Chondrocyte (in vitro differentiated cells): ENCODE results near the gene ADCY6. TPM values are rescaled to one million over a fixed set of nuclear protein-coding genes. Genes with fewer than 3 reads are reported as not detected.
A peak's percentile ranks its signal among the peaks of the same experiment; 100 is the strongest.
"Not testable (repeated sequence)": the region's sequence is repeated elsewhere in the genome, so short reads cannot be mapped to it uniquely, and the experiment has no call there.

ENCODE experiments used
- DNase-seq: peaks from one replicate; pipeline ENCODE4 v3.0.0; 2021; ENCODE audit warnings: mixed read lengths, low spot score
- H3K27ac Mint-ChIP-seq: one replicate; pipeline ENCODE4 v1.8.0; 2021; ENCODE audit warnings: mild to moderate bottlenecking, moderate library complexity, mixed read lengths; ENCODE audit not compliant: unreplicated experiment
- H3K27me3 Mint-ChIP-seq: 2 replicates; pipeline ENCODE4 v1.8.0; 2021; ENCODE audit warnings: low read depth, mixed read lengths
- H3K36me3 Mint-ChIP-seq: 2 replicates; pipeline ENCODE4 v1.8.0; 2021; ENCODE audit warnings: low read depth, mixed read lengths
- H3K4me1 Mint-ChIP-seq: 2 replicates; pipeline ENCODE4 v1.8.0; 2021; ENCODE audit warnings: low read depth, mild to moderate bottlenecking, mixed read lengths
- H3K4me3 Mint-ChIP-seq: one replicate; pipeline ENCODE4 v1.8.0; 2021; ENCODE audit warnings: mild to moderate bottlenecking, moderate library complexity, mixed read lengths; ENCODE audit not compliant: unreplicated experiment
- H3K9me3 Mint-ChIP-seq: 2 replicates; pipeline ENCODE4 v1.8.0; 2021; ENCODE audit warnings: low read depth, mixed read lengths
- CTCF ChIP-seq: fragments of 200-600 bp; sonication (generic); IDR thresholded peaks from 2 replicates; pipeline ENCODE4 v1.5.0; 2021; ENCODE audit warnings: antibody characterized with exemption, mild to moderate bottlenecking, moderate library complexity
- total RNA-seq: library from RNA; stranded (reverse); gene quantifications from 3 replicates; pipeline ENCODE4 v1.2.1, GENCODE V29; 2021

The ADCY6 gene
- total RNA-seq, 1 donor from 2014 or later: 54.9 TPM

GRCh38 chr12:48736456-48736855, 52.4 kb downstream of the ADCY6 start:
- Mint-ChIP-seq H3K27me3 (peaks cover 21% of the 10 kb centered on the region), H3K4me3 (no peak overlapping the region), H3K36me3 (no peaks in the 10 kb centered on the region), H3K27ac (no peak overlapping the region), H3K9me3 (no peaks in the 10 kb centered on the region), H3K4me1 (peaks cover 5% of the 10 kb centered on the region)
- TF ChIP-seq CTCF: no peak
- no peak for DNase-seq

GRCh38 chr12:48728807-48729206, 60.1 kb downstream of the ADCY6 start:
- TF ChIP-seq CTCF: no peak
- no peak for DNase-seq
- Mint-ChIP-seq H3K4me1 (peaks cover 5% of the 10 kb centered on the region), H3K27ac (no peak overlapping the region), H3K4me3 (no peak overlapping the region), H3K36me3 (no peaks in the 10 kb centered on the region), H3K27me3 (no peaks in the 10 kb centered on the region), H3K9me3 (no peaks in the 10 kb centered on the region)

- DNase-seq, H3K27ac Mint-ChIP-seq, H3K36me3 Mint-ChIP-seq, H3K9me3 Mint-ChIP-seq, H3K4me3 Mint-ChIP-seq, H3K27me3 Mint-ChIP-seq: not testable (repeated sequence)
- peaks cover 13% of the 10 kb centered on the region for H3K4me1 Mint-ChIP-seq
Observed at GRCh38 chr12:48720737-48721136, 68.2 kb downstream of the ADCY6 start.

GRCh38 chr12:48720171-48720570, 68.7 kb downstream of the ADCY6 start:
- not testable (repeated sequence) for H3K27me3 Mint-ChIP-seq, H3K4me3 Mint-ChIP-seq, H3K36me3 Mint-ChIP-seq, DNase-seq, H3K9me3 Mint-ChIP-seq, H3K27ac Mint-ChIP-seq
- H3K4me1 Mint-ChIP-seq: peaks cover 19% of the 10 kb centered on the region

GRCh38 chr12:48719002-48719401, 69.9 kb downstream of the ADCY6 start:
- H3K4me1 Mint-ChIP-seq: peaks cover 31% of the 10 kb centered on the region
- H3K27me3 Mint-ChIP-seq, H3K27ac Mint-ChIP-seq, H3K9me3 Mint-ChIP-seq, H3K4me3 Mint-ChIP-seq, H3K36me3 Mint-ChIP-seq, DNase-seq: not testable (repeated sequence)

- peak overlapping the region; percentile 97 for H3K27ac Mint-ChIP-seq
- H3K9me3 Mint-ChIP-seq: peaks cover 10% of the 10 kb centered on the region
- H3K4me1 Mint-ChIP-seq: peaks cover 40% of the 10 kb centered on the region
- peaks cover 12% of the 10 kb centered on the region for H3K36me3 Mint-ChIP-seq
- no peak for DNase-seq
- no peak for TF ChIP-seq CTCF
- no peaks in the 10 kb centered on the region for H3K27me3 Mint-ChIP-seq
- peak overlapping the region; percentile 93 for H3K4me3 Mint-ChIP-seq
Observed at GRCh38 chr12:48717252-48717695, 71.6 kb downstream of the ADCY6 start.

- H3K27me3 Mint-ChIP-seq: no peaks in the 10 kb centered on the region
- peak within 1 kb of the TSS; percentile 97 for H3K27ac Mint-ChIP-seq
- H3K9me3 Mint-ChIP-seq: peaks cover 10% of the 10 kb centered on the region
- peak; percentile 99 for DNase-seq
- peak; percentile 67 for TF ChIP-seq CTCF
- H3K36me3 Mint-ChIP-seq: peaks cover 12% of the 10 kb centered on the region
- H3K4me1 Mint-ChIP-seq: peaks cover 40% of the 10 kb centered on the region
- H3K4me3 Mint-ChIP-seq: peak within 1 kb of the TSS; percentile 93
Observed at GRCh38 chr12:48716493-48717251, 72.2 kb downstream of the ADCY6 start, which contains the start of gene CCNT1. TSS of gene CCNT1 (minus strand) at chr12:48716707. CDS start at chr12:48716675, 32 bp downstream.
